Activated CD8-positive, alpha-beta memory T cell treated with anti-CD3 and anti-CD28 coated beads, Interleukin-2, amount 50 U/mL, for 48 hours (primary cell): ENCODE data around the gene RBM42.

ENCODE experiments used
- DNase-seq: peaks from one replicate; pipeline ENCODE4 v3.0.0-alpha.2; 2020

The RBM42 gene

DNA sequence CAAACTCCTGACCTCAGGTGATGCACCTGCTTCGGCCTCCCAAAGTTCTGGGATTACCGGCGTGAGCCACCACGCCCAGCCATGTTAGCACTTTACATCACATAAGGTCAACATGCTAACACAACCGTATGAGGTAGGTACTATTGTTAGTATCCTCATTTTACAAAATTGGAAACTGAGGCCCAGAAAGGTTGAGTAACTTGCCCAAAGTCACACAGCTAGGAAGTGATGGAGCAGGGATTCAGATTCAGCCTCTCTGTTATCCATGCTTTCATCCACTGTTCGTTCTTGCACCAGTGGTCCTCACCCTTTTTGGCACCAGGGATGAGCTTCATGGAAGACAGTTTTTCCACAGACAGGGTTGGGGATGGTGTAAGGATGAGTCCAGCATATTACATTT, 27.9 kb downstream of the RBM42 start:
- DNase-seq = no peak

DNA sequence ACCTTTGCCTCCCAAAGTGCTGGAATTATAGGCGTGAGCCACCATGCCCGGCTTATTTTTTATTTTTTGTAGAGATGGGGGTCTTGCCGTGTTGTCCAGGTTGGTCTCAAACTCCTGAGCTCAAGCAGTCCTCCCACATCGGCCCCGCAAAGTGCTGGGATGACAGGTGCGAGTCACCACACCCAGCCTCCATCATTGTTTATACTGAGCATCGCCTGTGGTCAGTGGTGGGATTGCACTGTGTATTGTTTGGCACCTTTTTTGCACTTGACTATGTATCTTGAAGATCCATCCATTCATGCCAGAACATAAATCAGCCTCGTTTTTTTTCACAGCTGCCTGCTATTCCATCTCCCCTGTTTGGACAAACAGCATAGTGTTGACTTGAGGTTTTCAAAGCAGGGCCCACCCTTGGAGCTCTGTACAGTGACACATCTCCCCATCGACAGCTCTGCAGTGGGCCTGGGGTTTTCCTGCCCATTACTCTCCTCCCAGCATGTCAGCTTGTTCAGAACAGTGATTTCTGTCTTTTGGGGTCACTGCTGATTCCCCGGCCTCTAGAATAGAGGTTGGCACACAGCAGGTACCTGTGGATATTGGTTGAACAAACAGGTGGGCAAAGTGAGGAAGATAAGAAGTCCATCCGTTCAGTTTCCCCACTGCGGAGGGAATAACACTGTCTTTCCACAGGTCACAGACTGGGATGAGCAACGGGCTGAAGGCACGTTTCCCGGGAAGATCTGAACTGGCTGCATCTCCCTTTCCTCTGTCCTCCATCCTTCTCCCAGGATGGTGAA, 29.3 kb downstream of the RBM42 start:
- DNase-seq = no peak

DNA sequence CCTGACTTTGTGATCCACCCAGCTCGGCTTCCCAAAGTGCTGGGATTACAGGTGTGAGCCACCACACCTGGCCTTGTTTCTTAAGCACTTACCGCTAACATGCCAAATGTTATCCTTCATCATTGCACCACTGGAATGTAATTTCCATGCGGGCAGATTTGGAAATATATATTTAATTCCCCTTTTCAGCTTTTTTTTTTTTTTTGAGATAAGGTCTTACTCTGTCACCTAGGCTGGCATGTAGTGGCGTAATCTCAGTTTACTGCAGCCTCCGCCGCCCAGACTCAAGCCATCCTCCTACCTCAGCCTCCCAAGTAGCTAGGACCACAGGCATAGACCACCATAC, 33.1 kb downstream of the RBM42 start:
- DNase-seq = no peak

DNA sequence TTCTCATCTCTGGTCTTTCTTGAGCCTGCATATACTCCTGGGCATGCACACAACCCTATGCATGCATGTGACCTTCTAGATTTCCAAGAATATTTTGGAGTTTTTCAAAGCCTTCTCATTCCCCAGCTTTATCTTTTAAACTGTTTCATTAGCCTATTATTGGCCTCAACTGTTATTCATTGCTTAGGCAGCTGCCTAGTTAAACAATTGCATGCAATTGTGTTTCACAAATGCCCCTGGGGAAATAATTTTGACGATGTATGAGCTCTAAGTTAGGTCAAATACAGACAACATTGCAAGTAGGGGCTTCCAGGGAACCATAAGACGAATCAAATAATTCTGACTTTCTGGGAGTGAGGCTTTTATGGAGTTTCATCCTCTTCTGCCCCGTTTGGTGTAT, 35.1 kb downstream of the RBM42 start:
- no peak for DNase-seq

DNA sequence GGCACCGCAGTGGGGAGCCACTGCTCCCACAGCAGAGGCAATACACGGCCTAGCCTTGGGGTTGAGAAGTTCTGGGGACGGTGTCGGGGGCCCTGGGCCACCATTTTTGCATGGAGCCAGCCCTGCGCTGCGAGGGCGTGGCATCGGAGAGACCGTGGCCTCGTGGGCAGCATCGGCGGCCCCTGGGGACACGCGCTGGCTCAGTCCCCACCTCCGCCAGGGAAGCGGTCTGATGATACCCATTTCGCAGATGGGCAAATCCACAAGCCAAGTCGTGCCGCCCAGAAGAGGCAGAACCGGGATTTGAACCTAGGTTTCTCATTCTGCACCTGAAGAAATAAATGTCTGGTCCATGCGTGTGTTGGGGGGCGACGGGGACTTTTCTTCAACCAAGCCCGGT, 36.3 kb downstream of the RBM42 start:
- no peak for DNase-seq

DNA sequence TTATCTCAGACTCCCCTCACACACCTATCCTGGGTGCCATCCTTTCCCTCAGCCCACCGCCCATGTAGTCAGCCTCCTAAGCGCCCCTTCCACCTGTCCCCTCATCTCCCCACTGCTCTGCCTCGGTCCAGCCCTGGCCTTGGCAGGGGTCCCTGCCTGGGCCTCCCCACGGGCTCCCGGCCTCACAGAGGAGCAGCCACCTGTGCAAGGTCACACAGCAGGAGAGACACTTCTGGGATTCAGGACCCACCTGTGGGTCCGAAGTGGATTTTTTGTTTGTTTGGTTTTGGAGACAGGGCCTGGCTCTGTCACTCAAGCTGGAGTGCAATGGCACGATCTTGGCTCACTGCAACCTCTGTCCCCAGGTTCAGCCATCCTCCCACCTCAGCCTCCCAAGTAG, 36.8 kb downstream of the RBM42 start:
- DNase-seq = no peak

DNA sequence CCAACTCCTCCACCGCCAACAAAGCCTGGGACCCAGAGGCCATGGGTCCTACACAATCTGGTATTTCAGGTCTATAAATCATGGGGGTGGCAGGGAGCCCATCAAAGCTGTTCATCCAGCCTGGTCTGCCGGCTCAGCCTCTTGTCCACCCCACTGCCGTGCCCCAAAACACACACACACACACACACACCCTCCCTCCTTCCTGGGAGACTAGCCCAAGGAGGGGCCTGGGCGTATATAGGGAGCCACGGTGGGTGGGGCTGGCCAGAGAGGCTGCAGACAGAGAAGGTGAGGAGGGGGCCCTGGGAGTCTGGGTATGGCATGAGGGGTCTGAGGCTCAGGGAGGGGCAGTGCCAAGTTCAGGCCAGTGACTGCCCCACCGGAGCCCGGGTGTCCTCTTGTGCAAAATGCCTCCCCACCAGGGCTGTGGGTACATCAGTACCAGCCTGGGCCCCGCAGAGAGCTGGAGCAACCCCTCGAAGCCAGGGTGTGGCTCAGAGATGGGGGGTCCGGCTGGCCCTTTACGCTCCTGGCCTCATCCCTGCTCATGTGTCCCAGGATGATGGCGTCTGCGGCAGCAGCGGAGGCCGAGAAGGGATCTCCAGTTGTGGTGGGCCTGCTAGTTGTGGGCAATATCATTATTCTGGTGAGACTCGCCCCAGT, 37.5 kb downstream of the RBM42 start, which contains the start of gene UPK1A:
Gene UPK1A, plus strand, starts transcription at position 267 of the 663 bp plus-strand sequence. Its CDS starts 296 bp downstream, at position 563.
- DNase-seq = no peak

DNA sequence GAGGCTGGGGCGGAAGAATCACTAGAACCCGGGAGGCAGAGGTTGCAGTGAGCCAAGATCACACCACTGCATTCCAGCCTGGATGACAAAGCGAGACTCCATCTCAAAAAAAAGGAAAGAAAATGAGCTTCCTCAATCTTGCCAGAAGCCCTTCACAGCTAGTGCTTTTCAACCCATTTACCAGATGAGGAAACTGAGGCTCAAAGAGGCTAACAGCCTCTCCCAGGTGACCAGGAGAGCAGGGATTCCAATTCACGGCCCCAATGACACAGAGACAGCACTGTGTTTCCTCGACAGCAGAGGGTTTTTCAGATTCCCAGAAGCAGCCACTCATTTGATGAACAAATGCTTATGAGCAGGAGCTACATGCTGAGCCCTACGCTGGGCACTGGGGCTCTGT, 40.7 kb downstream of the RBM42 start:
- DNase-seq = no peak

DNA sequence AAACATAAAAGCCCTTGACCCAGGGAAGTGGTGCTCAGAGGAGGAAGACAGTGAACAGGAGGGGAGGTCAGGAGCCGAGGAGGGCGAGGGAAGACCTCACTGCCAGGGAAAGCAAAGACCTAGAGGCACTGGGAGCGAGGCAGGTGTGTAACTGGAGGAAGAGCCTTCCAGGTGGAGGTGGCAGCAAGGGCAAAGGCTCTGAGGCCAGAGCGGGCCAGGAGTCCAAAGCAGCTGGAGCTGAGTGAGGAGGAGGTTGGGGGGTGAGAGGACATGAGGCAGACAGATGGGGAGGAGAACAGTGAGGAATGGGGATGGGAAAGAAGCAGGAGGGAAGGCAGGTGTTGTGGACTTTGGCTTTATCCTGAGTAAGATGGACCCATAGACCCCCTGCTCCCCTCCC, 41.1 kb downstream of the RBM42 start:
- no peak for DNase-seq

DNA sequence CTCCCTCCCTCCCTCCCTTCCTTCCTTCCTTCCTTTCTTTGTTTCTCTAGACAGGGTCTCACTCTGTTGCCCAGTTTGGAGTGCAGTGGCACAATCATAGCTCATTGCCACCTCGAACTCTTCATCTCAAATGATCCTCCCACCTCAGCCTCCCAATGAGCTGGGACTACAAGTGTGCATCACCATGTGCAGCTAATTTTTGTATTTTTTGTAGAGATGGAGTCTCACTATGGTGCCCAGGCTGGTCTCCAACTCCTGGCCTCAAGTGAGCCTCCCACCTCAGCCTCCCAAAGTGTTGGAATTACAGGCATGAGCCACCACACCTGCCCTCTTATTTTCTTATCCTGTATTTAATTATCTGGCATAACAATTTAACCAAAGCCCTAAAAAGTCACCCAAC, 41.9 kb downstream of the RBM42 start:
- no peak for DNase-seq

DNA sequence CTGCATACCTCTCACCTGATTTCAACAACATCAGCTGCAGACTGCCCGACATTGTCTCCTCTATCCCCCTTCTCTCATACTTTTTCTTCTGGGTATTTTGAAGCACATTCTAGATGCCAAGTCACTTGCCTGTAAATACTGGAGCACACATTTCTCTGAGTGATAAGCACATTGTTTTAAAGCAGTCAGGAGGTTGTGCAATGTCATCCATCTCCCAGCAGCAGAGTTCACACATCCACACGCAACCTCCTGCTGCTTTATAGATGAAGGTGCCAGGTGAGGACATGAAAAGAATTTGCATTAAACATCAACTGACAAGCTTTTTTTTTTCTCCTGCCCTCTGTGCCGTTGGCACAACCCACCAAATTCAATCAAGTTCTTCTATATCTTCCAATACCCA, 43.0 kb downstream of the RBM42 start:
- no peak for DNase-seq

DNA sequence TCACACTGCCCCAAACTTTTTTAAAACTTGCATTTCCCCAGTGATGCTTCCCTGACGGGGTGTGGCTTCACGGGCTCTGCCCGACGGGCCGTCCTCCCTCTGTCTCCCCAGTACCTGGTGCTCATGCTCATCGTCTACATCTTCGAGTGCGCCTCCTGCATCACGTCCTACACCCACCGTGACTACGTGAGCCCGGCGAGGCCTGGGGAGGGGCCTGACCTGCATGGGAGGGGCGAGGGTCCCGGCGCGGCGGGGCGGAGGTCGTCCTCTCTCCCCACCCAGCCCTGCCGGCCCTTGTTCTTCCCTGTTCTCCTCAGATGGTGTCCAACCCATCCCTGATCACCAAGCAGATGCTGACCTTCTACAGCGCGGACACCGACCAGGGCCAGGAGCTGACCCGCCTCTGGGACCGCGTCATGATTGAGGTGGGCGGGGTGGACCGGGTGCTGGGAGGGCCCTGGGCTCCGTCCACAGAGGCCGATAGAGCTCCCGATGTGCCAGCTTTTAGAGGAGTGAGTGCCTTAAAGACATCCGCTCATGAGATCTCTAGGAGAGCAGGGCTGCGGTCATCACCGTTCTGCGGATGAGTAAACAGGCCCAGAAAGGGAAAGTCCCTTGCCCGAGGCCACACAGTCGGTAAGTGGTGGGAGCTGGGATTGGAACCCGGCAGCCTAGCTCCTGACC, 44.4 kb downstream of the RBM42 start:
- DNase-seq = peak; percentile 75

DNA sequence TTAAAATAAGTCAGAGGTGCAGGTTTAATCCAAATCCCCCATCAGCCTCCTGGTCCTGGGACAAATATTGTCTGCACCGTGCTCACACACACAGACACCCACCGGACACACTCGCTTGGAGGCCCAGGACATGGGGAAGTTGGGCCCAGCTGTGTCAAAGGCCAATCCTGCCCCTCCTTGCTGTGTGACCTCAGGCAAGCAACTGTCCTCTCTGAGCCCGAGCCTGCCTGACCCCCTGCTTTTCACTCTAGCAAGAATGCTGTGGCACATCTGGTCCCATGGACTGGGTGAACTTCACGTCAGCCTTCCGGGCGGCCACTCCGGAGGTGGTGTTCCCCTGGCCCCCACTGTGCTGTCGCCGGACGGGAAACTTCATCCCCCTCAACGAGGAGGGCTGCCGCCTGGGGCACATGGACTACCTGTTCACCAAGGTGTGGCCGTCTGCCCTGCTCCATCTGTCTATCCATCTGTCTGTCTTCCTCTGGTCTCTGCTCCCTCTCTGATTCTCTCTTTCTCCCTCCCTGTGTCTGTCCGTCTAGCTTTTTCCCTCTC, 46.8 kb downstream of the RBM42 start:
- DNase-seq = no peak
